SH-SY5Y (cell line): ENCODE measurements around the gene RIC8B.

Experiments
- GATA2 ChIP-seq: IDR thresholded peaks from 2 replicates; pipeline ENCODE4 v1.6.1; 2011; ENCODE audit warnings: mild to moderate bottlenecking, low read depth, low read length
- GATA3 ChIP-seq: IDR thresholded peaks from 2 replicates; pipeline ENCODE4 v1.6.1; 2011; ENCODE audit warnings: low read depth, mild to moderate bottlenecking, low read length, moderate library complexity

- TF ChIP-seq GATA3 (no peak), GATA2 (no peak)
These were observed 30.2 kb downstream of the RIC8B start for GRCh38 chr12:106804668-106805067.
